Mesenchymal stem cell (in vitro differentiated cells and primary cell): ENCODE measurements around the gene ABI3BP.
"Not testable (repeated sequence)": the region's sequence is repeated elsewhere in the genome, so short reads cannot be mapped to it uniquely, and the experiment has no call there.

Experiments used
- DNase-seq: peaks from one replicate; pipeline ENCODE4 v3.0.0-alpha.2; 2013
- H2AFZ ChIP-seq: one replicate; pipeline ENCODE4 v1.6.1; 2013; ENCODE audit warnings: low read depth, mild to moderate bottlenecking, control low read depth, inconsistent platforms, low read length, moderate library complexity
- H2AK5ac ChIP-seq: 2 replicates; pipeline ENCODE4 v1.6.1; 2013; ENCODE audit warnings: low read length, moderate library complexity, mild to moderate bottlenecking, inconsistent platforms; ENCODE audit not compliant: severe bottlenecking
- H2BK120ac ChIP-seq: one replicate; pipeline ENCODE4 v1.6.1; 2013; ENCODE audit warnings: low read depth, mild to moderate bottlenecking, inconsistent platforms, low read length, moderate library complexity
- H2BK12ac ChIP-seq, 2 experiments: one replicate each; pipeline ENCODE4 v1.6.1; 2013; ENCODE audit warnings: inconsistent platforms in 2 of 2, low read length in 2 of 2, mild to moderate bottlenecking in 2 of 2, moderate library complexity in 2 of 2, control low read depth in 1 of 2
- H2BK15ac ChIP-seq: one replicate; pipeline ENCODE4 v1.6.1; 2013; ENCODE audit warnings: mild to moderate bottlenecking, low read depth, inconsistent platforms; ENCODE audit not compliant: poor library complexity, severe bottlenecking
- H2BK5ac ChIP-seq: 2 replicates; pipeline ENCODE4 v1.6.1; 2013; ENCODE audit warnings: low read depth, mild to moderate bottlenecking, low read length, control low read depth, inconsistent platforms; ENCODE audit not compliant: poor library complexity, severe bottlenecking
- H3K14ac ChIP-seq, 2 experiments: one replicate each; pipeline ENCODE4 v1.6.1; 2013; ENCODE audit warnings: inconsistent platforms in 2 of 2, low read length in 2 of 2, control low read depth in 1 of 2, mild to moderate bottlenecking in 1 of 2, moderate library complexity in 1 of 2
- H3K18ac ChIP-seq, 2 experiments: one replicate each; pipeline ENCODE4 v1.6.1; 2013; ENCODE audit warnings: inconsistent platforms in 2 of 2, low read length in 2 of 2, control low read depth in 1 of 2, low read depth in 1 of 2, mild to moderate bottlenecking in 1 of 2
- H3K23ac ChIP-seq, 2 experiments: one replicate each; pipeline ENCODE4 v1.6.1; 2013; ENCODE audit warnings: inconsistent platforms in 2 of 2, low read length in 2 of 2, mild to moderate bottlenecking in 2 of 2, moderate library complexity in 2 of 2, control low read depth in 1 of 2
- H3K27ac ChIP-seq: 2 replicates; pipeline ENCODE4 v1.5.1; 2013; ENCODE audit warnings: mild to moderate bottlenecking, moderate library complexity, low read length, control low read depth, inconsistent platforms; ENCODE audit not compliant: poor library complexity, severe bottlenecking
- H3K27me3 ChIP-seq, 2 experiments: 2 replicates each; pipeline versions ENCODE4 v1.6.1 to v1.7.0; 2013; ENCODE audit warnings: low read length in 2 of 2, mild to moderate bottlenecking in 2 of 2, moderate library complexity in 2 of 2, control low read depth in 1 of 2, inconsistent platforms in 1 of 2; ENCODE audit not compliant: control insufficient read depth in 1 of 2, insufficient read depth in 1 of 2
- H3K36me3 ChIP-seq, 2 experiments: 2 replicates each; pipeline versions ENCODE4 v1.6.1 to v1.7.0; 2013; ENCODE audit warnings: low read length in 2 of 2, control low read depth in 1 of 2, inconsistent platforms in 1 of 2, low read depth in 1 of 2, mild to moderate bottlenecking in 1 of 2; ENCODE audit not compliant: insufficient read depth in 2 of 2, control insufficient read depth in 1 of 2
- H3K4ac ChIP-seq, 2 experiments: one replicate each; pipeline ENCODE4 v1.6.1; 2013; ENCODE audit warnings: inconsistent platforms in 2 of 2, low read length in 2 of 2, mild to moderate bottlenecking in 2 of 2, moderate library complexity in 2 of 2, control low read depth in 1 of 2, low read depth in 1 of 2
- H3K4me1 ChIP-seq: 2 replicates; pipeline ENCODE4 v1.6.1; 2013; ENCODE audit warnings: low read depth, low read length, control low read depth; ENCODE audit not compliant: control insufficient read depth, insufficient read depth
- H3K4me2 ChIP-seq: 2 replicates; pipeline ENCODE4 v1.6.1; 2013; ENCODE audit warnings: low read length, mild to moderate bottlenecking, inconsistent platforms; ENCODE audit not compliant: poor library complexity, severe bottlenecking
- H3K4me3 ChIP-seq, 2 experiments: 2 replicates each; pipeline versions ENCODE4 v1.5.1 to v1.7.0; 2013; ENCODE audit warnings: low read length in 2 of 2, mild to moderate bottlenecking in 2 of 2, control low read depth in 1 of 2, low read depth in 1 of 2; ENCODE audit not compliant: insufficient read depth in 1 of 2
- H3K79me1 ChIP-seq: replicated peaks from 2 replicates; pipeline ENCODE4 v1.6.1; 2013; ENCODE audit warnings: mild to moderate bottlenecking, control low read depth, low read length, inconsistent platforms; ENCODE audit not compliant: poor library complexity, severe bottlenecking
- H3K9ac ChIP-seq: 2 replicates; pipeline ENCODE4 v1.7.0; 2013; ENCODE audit warnings: mild to moderate bottlenecking, low read length, moderate library complexity
- H3K9me3 ChIP-seq: 2 replicates; pipeline ENCODE4 v1.7.0; 2013; ENCODE audit warnings: mild to moderate bottlenecking, low read length; ENCODE audit not compliant: control insufficient read depth
- H4K8ac ChIP-seq: one replicate; pipeline ENCODE4 v1.6.1; 2013; ENCODE audit warnings: inconsistent platforms, mild to moderate bottlenecking, low read length, moderate library complexity
- H4K91ac ChIP-seq: one replicate; pipeline ENCODE4 v1.6.1; 2013; ENCODE audit warnings: mild to moderate bottlenecking, low read length, inconsistent platforms
- WGBS: methylation state at CpG from one replicate; pipeline ENCODE4 v1.1.7; 2013; ENCODE audit warnings: mixed read lengths; 5-methylcytosine and 5-hydroxymethylcytosine counted together

ABI3BP gene

DNA sequence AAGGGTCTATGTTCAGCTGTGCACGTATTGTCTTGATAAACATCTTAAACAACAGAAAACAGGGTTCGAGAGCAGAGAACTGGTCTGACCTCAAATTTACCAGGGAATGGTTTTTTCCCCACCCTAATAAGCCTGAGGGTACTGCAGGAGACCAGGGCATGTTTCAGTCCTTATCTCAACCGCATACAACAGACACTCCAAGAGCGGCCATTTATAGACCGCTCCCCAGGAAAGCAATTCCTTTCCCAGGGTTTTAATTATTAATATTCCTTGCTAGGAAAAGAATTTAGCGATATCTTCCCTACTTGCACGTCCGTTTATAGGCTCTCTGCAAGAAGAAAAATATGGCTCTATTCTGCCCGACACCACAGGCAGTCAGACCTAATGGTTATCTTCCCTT is 19.1 kb upstream of the ABI3BP start:
- not testable (repeated sequence) for H2BK15ac ChIP-seq, H3K4me3 ChIP-seq, H3K4me2 ChIP-seq, H3K23ac ChIP-seq, H3K27me3 ChIP-seq, H2AFZ ChIP-seq, H2BK12ac ChIP-seq, H2BK5ac ChIP-seq, H2AK5ac ChIP-seq, H3K4ac ChIP-seq, H3K9me3 ChIP-seq, H3K9ac ChIP-seq, H3K79me1 ChIP-seq, H3K4me1 ChIP-seq, H3K36me3 ChIP-seq, H4K91ac ChIP-seq, H2BK120ac ChIP-seq, H3K18ac ChIP-seq, H3K14ac ChIP-seq, H3K27ac ChIP-seq, DNase-seq, H4K8ac ChIP-seq
- WGBS: 98% methylated on average over 8 of the region's 9 CpGs

DNA sequence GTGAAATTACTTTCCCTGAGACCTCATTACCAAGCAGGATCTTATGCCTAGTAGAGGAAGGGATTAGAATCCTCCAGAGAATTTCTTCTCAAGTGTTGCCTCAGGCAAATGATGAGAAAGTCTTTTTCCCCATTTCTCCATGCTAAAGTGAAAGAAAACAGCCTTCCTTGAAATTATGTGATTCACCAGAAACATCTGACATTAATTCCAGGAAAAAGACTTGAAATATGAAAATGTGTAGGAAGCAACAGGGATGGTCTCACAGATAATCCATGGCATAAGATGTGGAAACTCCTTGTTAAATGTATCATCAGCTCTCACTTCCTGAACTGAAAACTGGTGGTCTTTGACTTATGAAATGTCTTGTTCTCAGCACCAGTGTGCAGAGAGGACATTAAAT is 17.9 kb upstream of the ABI3BP start:
- DNase-seq: no peak
- no peak overlapping the region for H2BK15ac ChIP-seq

DNA sequence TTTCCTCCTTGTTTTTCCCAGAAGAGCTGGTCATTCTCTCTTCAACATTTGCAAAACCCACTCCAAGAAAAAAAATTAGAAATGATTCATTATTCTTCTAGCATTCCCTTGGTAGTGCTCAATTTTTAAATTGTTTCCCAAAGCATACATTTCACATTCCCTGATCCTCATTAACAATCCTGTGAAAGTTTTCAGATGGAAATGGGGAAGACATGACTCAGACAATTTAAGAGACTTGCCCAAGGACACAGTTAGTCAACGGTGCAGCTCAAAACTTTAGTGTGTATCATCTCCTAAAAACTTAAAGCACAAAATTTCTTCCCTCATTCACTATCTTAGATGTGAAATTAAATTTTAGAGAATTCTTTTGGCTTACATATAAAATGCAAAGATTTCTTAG is 17.1 kb upstream of the ABI3BP start:
- Histone ChIP-seq H3K9me3 (no peaks in the 10 kb centered on the region), H3K36me3 (no peaks in the 10 kb centered on the region)
- no peak for DNase-seq

More for the DNA sequence above, 17.9 kb upstream of the ABI3BP start:
- Histone ChIP-seq H3K9ac (peak overlapping the region; percentile 79), H2BK5ac (no peak overlapping the region), H3K9me3 (no peaks in the 10 kb centered on the region), H2BK12ac (no peak overlapping the region), H3K27ac (no peak overlapping the region), H3K4ac (no peak overlapping the region), H3K18ac (no peak overlapping the region), H3K27me3 (no peaks in the 10 kb centered on the region), H3K14ac (no peak overlapping the region), H2AFZ (no peak overlapping the region), H3K79me1 (no peaks in the 10 kb centered on the region), H4K8ac (no peak overlapping the region), H3K4me3 (peak overlapping the region in 1 of 2 experiments; percentile 58), H2AK5ac (no peak overlapping the region), H3K23ac (no peak overlapping the region), H2BK120ac (no peak overlapping the region), H3K4me2 (no peak overlapping the region), H3K4me1 (no peaks in the 10 kb centered on the region), H3K36me3 (no peaks in the 10 kb centered on the region), H4K91ac (no peak overlapping the region)

DNA sequence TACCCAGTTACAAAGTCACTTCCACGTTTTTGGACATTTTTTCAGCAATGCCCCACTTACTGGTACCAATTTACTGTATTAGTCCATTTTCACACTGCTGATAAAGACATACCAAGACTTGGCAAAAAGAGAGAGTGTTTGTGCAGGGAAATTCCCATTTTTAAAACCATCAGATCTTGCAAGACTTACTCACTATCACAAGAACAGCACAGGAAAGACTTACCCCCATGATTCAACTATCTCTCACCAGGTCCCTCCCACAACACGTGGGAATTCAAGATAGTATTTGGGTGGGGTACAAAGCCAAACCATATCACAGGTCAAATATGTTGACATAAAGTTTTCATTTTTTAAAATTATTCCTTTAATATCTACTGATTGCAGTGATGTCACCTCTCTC is 16.2 kb upstream of the ABI3BP start:
- Histone ChIP-seq H3K18ac (no peak overlapping the region), H3K4me1 (no peaks in the 10 kb centered on the region), H2BK120ac (no peak overlapping the region), H3K4me3 (peak overlapping the region in 1 of 2 experiments; percentile 52), H3K27ac (no peak overlapping the region), H3K4me2 (no peak overlapping the region), H3K23ac (no peak overlapping the region), H2AK5ac (no peak overlapping the region), H2BK15ac (no peak overlapping the region), H3K27me3 (no peaks in the 10 kb centered on the region), H3K4ac (no peak overlapping the region), H3K9me3 (no peaks in the 10 kb centered on the region), H2AFZ (no peak overlapping the region), H2BK12ac (no peak overlapping the region), H3K9ac (peak overlapping the region; percentile 79), H4K91ac (no peak overlapping the region), H2BK5ac (no peak overlapping the region), H3K36me3 (no peaks in the 10 kb centered on the region), H3K14ac (no peak overlapping the region), H4K8ac (no peak overlapping the region), H3K79me1 (no peaks in the 10 kb centered on the region)
- DNase-seq: no peak
- 14% methylated on average over 1 of the region's 2 CpGs for WGBS

More for the DNA sequence above, 17.1 kb upstream of the ABI3BP start:
- Histone ChIP-seq H2BK12ac (no peak overlapping the region), H3K27me3 (no peaks in the 10 kb centered on the region), H3K18ac (no peak overlapping the region), H2BK5ac (no peak overlapping the region), H3K79me1 (no peaks in the 10 kb centered on the region), H2AK5ac (no peak overlapping the region), H3K4ac (no peak overlapping the region), H4K91ac (no peak overlapping the region), H3K14ac (no peak overlapping the region), H3K4me3 (peak overlapping the region in 1 of 2 experiments; percentile 58), H4K8ac (no peak overlapping the region), H2BK15ac (no peak overlapping the region), H3K27ac (no peak overlapping the region), H3K23ac (no peak overlapping the region), H2BK120ac (no peak overlapping the region), H3K9ac (peak overlapping the region; percentile 79), H3K4me1 (no peaks in the 10 kb centered on the region), H3K4me2 (no peak overlapping the region), H2AFZ (no peak overlapping the region)
- no CpG with 5 or more reads among the region's 1 CpG for WGBS
